Stimulated activated CD8-positive, alpha-beta memory T cell treated with anti-CD3 and anti-CD28 coated beads, Interleukin-15, amount 100 ng/mL, for 1 hour (primary cell): ENCODE measurements around the gene ASB13.
A peak's percentile ranks its signal among the peaks of the same experiment; 100 is the strongest.

Experiments used
- DNase-seq: peaks from one replicate; pipeline ENCODE4 v3.0.0-alpha.2; 2020; ENCODE audit warnings: low read depth

The ASB13 gene

DNA sequence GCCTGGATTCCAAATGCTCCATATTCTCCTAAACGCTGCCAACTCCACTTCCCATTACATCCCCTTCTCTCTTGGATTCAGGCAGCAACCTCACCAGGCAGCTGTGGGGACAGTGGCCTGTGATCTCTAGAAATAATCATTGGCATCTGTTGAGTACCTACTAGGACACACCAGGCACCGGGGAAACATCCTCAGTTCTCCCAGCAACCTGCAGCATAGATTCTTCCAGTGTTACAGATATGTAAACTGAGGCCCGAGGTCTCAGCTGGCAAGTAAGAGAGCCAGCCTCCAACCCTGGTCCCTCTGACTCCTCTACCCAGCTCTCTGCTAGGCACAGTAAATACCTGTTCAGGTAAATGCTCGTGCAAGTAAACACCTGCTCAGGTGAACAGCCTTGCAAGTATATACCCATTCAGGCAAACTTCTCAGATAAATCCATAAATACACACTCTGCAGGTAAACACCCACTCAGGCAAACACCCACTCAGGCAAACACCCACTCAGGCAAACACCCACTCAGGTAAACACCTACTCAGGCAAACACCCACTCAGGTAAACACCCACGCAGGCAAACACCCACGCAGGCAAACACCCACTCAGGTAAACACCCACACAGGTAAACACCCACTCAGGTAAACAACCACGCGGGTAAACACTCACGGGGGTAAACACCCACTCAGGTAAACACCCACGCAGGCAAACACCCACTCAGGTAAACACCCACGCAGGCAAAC is 18.7 kb downstream of the ASB13 start:
- no peak for DNase-seq

DNA sequence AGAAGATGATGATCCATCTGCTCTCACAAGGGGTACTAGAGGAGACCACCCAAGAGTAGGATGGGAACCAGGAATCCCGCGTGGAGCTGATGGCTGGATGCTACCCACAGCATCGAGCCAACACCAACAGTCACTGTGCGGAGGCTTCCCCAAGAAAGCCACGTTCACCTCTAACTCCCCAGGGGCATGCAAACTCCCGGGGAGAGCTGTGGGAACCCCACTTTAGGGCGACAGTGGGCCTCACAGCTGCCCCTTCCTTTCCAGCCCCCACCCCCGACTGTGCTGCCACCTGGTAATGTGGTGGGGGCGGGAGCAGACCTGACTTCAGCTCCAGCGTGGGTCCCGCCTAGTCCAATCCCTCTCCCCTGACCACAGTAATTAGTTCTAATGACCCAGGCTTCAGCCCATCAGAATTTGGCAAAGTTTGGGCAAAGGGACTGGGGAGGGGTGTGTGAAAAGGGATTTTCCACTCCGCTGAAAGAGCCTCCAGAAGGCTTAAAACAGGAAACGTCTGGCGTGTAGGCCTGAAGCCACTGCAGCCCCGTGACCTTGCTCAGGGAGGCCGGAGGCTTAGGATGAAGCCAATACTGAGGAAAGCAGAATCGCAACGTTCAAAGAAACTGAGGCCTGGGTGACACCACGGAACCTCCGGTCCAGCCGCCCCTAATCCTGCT is 20.3 kb downstream of the ASB13 start:
- DNase-seq = no peak

DNA sequence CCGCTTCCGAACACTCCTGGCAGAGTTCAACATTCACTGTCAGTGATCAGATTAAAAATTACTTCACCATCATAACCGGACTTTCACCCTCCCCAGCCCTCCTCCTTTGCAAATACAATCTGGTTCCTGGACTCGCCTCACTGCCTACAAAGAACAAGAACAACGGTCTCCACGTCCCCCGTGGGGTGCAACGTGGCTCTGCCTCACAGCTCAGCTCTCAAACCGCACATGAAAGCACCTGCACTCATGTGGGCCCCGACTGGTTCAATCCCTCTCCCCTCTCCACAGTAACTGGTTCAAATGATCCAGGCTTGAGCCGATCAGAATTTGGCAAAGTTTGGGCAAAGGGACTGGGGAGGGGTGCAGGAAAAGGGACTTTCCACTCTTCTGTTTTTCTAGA is 21.0 kb downstream of the ASB13 start:
- DNase-seq = no peak

DNA sequence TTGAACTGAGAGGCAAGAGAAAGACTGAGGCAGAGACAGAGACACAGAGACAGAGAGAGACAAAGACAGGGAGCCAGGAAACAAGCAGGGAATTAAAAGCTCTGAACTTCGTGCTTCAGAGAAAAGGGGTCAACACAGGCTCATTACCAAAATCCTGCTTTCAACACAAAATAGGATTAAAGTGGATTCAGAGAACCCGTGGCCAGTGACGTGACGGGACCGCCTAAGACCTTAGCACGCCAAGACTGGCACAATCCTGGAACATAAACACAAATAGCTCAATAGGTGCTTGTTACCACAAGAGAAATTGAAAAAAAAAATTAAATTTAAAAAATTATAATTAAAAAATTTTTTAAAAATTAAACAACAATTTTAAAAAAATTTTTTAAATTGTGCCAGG is 21.5 kb downstream of the ASB13 start:
- no peak for DNase-seq

DNA sequence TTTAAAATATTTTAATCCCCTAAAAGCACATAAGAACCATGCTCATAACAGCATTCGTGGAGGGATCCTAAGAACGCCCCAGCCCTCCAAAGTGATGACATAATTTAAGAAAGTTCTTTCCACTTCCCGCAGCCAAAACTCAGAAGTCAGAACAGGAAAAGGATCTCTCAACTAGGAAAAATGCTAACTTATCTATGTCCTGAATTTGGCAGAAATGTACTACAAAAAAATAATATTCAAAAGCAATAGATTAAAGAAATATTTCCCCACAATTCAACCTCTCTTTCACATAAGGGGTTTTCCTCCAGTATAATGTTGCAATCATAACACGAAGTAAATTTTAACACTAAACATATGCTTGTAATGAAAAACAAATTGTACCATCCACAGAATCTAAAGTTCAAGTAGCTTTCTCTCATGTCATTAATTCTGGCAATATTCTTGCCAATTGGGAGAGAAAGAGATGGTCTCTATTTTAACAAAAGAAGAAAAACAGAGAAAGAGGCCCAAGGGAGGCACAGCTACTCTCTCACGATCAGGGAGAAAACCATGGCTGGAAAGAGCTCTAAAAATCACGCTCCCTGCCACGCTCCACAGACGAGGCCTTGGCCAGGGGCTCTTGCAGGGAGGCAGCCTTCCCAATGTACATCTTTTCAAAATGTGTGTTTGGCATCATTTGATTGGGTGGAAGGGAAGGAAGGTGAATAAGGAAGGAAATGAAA is 22.9 kb downstream of the ASB13 start:
- DNase-seq = no peak

DNA sequence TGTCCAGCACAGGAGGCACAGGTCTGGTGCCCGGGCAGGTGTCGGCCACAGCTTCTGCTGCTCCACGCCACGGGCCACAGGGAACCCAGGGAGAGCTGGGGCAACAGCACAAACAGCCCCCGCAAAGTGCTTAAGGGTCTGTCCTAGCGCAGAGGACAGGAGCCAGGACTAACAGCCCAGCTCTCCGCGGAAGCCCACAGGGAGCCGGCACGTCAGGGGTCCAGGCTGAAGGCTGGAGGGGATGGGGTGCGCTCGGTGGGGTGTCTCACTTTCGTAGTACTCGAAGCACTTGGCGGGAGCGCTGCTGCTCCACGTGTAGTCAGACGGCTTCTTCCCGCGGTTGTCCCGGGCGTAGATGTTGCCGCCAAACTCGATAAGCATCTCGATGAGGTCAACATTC is 24.9 kb downstream of the ASB13 start:
- DNase-seq = no peak

DNA sequence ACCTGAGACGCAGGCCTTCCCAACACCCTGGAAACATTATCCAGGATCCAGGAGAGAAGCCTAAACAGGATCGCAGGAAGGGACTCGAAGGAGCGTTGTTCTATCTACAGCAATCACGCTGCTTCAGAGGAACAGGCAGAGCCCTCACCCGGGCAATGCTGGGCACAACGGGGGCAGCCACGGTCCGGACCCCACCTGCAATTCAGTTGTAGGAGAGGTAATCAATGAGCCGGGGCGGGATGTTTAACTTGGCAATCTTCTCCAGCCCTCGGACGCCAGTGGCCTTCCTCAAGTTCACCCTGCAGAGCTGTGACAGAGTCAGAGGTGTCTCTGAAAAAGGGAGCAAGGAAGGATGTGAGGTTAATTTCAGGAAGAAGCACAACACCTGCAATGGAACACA is 25.9 kb downstream of the ASB13 start:
- no peak for DNase-seq

DNA sequence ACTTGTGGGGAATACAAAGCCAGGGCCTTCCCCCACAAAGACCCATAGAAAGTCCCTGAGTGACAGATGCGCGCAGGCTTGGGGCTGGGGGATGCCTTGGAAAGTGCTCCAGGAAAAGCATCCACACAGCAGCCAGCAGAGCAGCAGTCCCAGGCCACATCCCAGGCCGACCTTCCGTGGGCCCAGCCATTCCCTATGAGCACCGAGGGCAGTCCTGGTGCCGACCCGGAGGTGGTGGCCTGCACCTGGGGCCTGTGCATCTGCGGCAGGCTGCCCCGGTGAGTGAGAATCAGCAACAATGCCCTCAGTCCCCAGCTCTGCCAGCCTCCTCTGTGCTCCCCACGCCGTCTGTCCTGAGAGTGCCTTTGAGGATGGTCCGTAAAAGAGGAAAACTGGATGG is 26.4 kb downstream of the ASB13 start:
- no peak for DNase-seq

DNA sequence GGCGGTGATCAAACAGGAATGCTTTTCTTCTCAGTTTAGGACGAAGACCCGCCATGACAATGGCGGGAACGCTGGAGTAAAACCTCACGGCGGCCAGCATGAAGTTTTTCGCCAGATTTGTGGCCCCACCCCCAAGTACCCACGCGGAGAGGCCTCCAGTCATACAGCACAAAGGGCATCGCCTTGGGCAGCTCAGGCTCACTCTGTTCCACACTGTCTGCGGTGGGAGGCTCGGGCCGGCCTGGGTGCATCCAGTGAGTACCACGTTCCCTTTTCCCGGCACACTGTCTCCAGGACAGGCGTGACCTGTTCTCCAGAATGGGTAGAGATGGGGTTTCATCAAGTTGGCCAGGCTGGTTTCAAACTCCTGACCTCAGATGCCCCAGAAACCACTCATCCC is 27.3 kb downstream of the ASB13 start:
- no peak for DNase-seq

DNA sequence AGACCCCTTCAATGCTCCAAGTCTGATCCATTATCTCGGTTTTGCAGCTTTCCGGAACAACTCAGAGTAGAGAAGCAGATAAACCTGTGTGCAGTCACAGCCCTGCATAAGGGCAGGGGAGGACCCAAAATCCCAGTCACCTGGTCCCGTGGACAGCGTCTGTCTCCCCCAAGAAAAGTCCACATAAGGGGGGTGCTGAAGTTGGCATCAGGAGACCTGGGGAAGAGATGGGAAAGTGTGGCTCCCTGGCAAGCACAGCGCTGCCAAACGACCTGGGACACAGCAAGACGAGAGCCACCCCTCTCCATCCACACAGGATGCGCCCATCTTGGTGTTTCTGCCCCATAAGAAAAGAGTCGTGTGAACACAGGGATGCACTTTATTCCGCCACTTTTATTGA is 27.9 kb downstream of the ASB13 start:
- no peak for DNase-seq

DNA sequence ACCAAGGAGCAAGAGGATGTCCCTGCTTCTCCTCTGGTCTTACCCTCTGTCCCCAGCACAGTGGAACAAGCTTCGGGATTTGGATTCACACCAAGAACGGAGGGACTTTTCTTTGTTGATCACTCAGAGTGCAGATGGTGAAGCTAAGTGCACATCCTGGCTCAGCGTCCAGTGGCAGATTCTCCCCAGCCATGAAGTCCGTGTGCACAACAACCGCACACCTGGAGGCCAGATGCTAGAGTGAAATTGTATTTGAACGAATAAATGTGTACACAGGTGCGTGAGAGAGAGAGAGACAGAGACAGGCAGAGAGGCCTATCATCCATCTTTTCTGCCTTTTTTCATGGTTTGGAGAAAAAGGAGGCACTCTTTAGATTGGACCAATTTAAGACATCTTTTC is 31.5 kb downstream of the ASB13 start:
- DNase-seq = no peak

DNA sequence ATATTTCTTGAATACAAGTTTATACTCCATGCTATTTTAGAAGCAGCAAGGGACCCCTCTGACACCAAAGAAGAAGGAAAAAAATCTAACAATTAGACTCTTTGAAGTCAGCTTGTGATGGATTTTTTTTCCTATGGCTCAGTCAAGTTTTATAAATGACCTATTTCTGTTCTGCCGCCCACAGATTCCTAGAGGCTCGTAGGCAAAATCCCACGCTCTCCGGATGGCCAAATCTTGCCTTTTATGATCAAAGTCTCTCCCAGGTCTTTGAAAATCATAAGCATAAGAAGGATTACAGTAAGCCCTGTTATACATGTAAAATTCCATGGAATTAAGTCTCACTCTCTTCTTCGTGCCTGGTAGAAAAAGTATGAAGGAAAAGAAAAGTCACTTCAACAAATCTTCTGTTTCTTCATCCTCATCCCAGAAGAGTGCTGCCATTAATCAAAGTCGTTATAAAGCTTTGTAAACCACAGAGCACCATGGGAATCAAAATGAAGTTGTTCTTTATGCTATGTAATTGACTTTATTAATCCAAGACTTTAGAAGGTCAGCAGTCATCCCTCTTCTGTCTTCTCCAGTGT is 33.1 kb downstream of the ASB13 start:
- no peak for DNase-seq

DNA sequence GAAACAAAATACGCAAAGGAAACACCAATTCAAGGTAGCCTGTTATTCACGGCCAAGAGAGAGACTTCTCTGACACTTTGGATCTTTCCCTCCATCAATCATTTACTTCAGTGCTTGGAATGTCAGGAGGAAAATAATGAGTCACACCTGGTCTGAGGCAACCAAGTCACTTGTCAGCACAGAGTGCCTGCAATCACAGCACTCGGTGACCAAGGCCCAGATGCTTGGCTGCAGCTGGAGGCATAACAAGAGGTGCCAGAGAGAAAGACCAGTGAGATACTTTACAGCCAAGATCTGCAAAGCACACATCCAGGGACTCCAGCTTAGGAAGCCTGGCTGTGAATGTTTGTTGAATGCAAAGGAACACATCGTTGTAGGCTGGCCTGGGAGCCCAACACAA is 33.9 kb downstream of the ASB13 start:
- no peak for DNase-seq

DNA sequence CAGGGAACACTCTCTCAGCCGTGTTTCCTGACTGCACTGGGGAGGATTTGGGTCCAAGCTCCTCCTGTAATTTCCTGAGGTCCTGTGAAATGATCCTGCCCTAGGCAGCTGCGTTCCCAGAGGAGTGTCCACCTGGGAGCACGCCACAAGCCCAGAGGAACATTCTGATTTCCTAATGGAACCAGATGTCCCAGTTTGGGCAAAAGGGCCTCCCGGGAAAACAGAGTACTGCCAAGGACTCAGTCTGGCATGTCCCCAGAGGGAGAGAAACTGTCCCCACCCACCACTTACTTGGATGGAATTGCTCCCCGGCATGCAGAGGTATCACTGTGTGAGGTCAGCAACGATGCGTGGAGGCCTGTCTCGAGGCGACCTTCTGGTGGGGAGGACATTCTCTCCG is 34.5 kb downstream of the ASB13 start:
- DNase-seq = no peak

DNA sequence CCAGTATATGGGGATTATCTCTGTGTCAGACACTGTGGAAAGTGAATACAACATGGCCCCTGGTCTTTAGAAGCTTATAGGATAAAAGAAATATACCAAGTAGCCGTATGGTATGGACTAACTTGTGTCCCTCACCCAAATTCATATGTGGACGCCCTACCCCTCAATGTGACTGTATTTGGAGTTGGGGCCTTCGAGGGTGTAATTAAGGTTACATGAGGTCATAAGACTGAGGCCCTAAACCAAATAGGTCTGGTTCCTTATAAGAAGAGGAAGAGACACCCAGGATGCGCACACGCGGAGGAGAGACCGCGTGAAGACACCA is 36.3 kb downstream of the ASB13 start:
- DNase-seq = no peak

DNA sequence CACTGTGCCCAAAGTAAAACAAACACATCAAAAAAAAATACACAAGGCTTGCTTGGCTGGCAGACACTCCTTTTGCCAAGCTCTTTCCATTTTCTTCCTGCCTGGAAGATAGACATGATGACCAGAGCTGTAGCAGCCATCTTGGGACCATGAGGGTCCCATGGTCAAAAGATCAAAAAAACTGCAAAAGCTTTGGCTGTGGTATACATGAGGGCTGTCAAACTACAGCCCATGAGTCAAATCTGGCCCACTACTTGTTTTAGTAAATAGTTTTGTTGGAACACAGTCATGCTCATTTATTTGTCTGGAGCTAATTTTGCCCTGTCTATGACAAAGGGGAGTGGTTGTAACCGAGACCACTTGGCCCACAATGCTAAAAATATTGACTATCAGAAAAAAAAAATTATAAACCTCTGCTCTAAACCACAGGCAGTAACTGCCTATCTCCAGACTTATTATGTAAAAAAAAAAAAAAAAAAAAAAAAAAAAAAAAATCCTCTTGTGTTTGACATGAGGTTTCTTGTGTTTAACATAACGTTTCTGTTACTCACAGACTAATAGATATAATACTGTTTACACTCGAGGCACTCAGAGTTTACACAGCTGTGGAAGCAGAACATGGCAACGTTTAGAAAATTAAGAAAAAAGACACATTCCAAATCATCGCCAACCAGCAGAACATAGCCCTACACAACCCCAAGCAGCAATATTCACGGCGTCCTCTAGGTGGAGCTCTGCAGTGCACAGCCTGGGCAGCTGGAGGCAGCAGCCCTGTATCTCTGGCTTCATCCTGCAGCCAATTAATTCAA is 36.9 kb downstream of the ASB13 start:
- DNase-seq = peak; percentile 79

DNA sequence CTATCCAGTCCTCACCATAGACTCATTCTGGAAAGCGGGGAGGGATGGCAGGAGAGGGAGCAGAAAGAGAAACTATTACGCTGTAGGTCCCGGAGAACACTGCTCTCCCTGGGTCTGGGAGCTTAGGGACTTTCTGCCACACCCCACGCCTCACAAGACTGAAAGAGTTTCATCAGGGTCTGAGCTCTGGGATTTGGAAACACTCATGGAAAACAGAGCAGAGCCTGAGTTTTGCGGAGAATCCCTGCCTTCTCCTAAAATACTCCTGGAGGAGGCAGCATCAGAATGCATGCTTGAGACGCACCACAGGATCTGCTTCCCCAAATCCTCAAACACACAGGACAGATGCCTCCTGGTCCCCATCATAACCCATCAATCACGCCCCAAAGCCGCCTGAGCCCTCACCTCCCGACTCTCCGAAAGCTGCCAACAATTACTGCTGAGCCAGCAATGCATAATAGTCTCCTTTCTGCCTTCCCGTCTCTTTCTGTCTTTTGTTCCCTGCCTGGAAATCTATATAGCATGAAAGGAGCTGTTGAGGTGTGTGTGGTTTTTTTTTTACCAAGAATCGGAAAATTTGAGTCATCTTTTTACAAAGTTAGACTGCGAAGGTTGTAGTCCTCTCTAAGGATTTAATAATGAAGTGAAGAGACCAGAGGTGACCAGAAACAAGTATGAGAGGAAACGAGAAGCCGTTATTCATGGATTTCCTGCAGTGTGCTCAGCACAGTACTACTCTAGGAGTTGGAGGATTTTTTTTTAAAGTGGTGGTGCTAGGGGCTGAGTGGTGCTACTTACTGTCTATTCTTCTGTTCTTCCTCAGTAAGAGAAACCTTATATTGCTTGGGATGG is 37.7 kb downstream of the ASB13 start:
- DNase-seq = no peak

DNA sequence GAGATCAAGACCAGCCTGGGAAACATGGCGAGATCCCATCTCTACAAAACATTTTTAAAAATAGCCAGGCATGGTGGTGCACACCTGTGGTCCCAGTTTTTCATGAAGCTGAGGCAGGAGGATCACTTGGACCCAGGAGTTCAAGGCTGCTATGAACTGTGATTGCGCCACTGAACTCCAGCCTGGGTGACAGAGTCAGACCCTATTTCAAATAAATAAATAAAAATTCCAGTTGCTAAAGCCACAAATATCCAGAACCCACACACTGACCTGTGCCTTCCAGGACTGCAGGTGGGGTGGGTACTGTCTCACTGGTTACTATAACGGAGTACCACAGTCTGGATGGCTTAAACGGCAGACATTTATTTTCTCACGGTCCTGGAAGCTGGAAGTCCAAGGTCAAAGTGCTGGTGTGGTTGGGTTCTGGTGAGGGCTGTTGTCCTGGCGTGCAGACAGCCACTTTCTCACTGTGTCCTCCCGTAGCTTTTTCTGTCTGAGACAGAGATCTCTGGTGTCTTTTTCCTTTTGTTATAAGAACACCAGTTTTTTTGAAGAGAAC is 38.8 kb downstream of the ASB13 start:
- DNase-seq = no peak

DNA sequence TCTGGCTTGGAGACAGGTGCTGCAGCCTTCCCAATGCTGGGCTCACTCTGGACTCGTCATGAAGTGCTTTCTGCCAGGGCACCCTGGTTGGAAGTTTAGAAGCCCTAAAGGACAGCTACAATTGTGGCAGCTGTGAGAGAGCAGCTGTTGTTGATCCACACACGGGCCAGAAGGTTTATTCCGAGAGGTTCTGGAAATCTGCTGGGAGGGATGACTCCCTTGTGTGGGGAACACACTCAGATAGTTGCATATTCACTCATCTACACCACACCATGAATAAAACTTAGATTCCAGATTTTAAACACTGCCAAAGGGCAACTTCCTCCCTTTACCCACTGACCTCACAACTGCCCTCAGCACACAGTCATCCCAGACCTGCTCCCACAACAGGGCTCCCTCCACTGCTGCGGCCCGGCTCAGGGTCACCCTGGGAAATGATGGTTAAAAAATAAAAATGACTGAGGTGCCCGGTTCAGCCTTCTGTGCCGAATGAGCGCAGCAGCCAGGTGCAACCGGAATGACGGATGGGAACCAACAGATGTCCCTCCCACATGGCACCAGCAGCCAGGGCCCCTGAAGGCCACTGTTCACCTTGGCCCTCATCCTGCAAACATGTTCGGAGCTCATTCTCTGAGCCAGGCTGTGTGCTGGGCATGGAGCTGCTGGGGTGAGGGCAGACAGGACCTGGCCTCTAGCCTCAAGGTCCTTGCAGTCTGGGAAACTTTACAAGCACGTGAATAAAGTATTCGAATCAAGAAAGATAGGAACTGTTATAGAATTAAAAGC is 40.2 kb downstream of the ASB13 start:
- DNase-seq = no peak

DNA sequence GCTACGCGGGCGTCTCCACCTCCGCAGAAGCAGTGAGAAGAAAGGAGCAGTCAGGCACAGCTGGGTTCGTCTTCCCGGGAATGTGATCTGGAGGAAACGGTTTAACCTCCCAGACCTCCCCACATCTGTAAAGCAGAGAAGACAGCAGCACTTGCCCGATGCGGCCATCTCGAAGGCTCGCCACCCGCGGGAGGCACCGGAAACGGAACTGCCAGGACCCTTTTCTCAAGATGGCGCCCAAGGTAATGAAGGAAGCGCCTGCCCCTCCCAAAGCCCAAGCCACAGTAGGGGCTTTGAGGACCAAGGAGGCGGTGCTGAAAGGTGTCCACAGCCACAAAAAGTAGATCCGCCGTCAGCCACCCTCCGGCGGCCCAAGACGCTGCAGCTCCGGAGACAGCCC is 41.7 kb downstream of the ASB13 start:
- DNase-seq = no peak
